H1 (cell line): ENCODE results near the gene CLN6. TPM values are rescaled to one million over a fixed set of nuclear protein-coding genes. Genes with fewer than 3 reads are reported as not detected.

Source experiments
- CTCF ChIA-PET: fragments of 300-600 bp; sonication (Branson Sonifier 250); formaldehyde crosslinking; loops from one replicate; lab custom pipeline; 2021; ENCODE audit not compliant: partially characterized antibody; lab: Charles Lee
- POLR2A ChIA-PET: fragments of 300-600 bp; sonication (Branson Sonifier 250); formaldehyde crosslinking; loops from one replicate; lab custom pipeline; 2021; ENCODE audit warnings: inconsistent platforms; ENCODE audit not compliant: partially characterized antibody; lab: Charles Lee
- DNase-seq, 2 experiments: peaks; one replicate each; pipeline versions ENCODE4 v3.0.0 to v3.0.0-alpha.2; 2010 to 2022; ENCODE audit warnings: low spot score in 2 of 2, low read depth in 1 of 2, mixed read lengths in 1 of 2
- FAIRE-seq: peaks from 2 replicates; lab custom pipeline; 2011; peaks lifted over from hg19 to GRCh38; lab: Jason Lieb, UNC
- H2AFZ ChIP-seq: 2 replicates; pipeline ENCODE4 v1.8.1; 2012; ENCODE audit warnings: low read length, inconsistent platforms
- H2AK5ac ChIP-seq: 2 replicates; pipeline ENCODE4 v1.6.1; 2013; ENCODE audit warnings: low read depth, low read length
- H2BK120ac ChIP-seq: replicated peaks from 2 replicates; pipeline ENCODE3; 2013; ENCODE audit warnings: low read depth, low read length, inconsistent platforms
- H2BK12ac ChIP-seq: 2 replicates; pipeline ENCODE4 v1.6.1; 2013; ENCODE audit warnings: low read depth, low read length
- H2BK15ac ChIP-seq: 2 replicates; pipeline ENCODE4 v1.6.1; 2013; ENCODE audit warnings: low read length
- H2BK20ac ChIP-seq: 2 replicates; pipeline ENCODE4 v1.6.1; 2013; ENCODE audit warnings: low read length
- H2BK5ac ChIP-seq: 2 replicates; pipeline ENCODE4 v1.6.1; 2013; ENCODE audit warnings: low read depth, low read length
- H3K14ac ChIP-seq: 2 replicates; pipeline ENCODE4 v1.6.1; 2013; ENCODE audit warnings: inconsistent platforms; ENCODE audit not compliant: insufficient read length
- H3K18ac ChIP-seq: 2 replicates; pipeline ENCODE4 v1.6.1; 2013; ENCODE audit warnings: low read length; ENCODE audit errors: extremely low read depth
- H3K23ac ChIP-seq: 2 replicates; pipeline ENCODE4 v1.6.1; 2013; ENCODE audit warnings: inconsistent platforms; ENCODE audit not compliant: insufficient read length
- H3K23me2 ChIP-seq: 2 replicates; pipeline ENCODE4 v1.6.1; 2013; ENCODE audit warnings: low read depth, low read length
- H3K27ac ChIP-seq: 2 replicates; pipeline ENCODE4 v1.6.1; 2011; ENCODE audit warnings: low read depth, low read length, inconsistent platforms
- H3K27me3 ChIP-seq, 4 experiments: replicated peaks in 1 of 4; 1 replicate in 1 of 4; 2 replicates in 3 of 4; pipeline versions ENCODE4 v1.6.1 to v1.8.1; 2011 to 2013; ENCODE audit warnings: low read length in 3 of 4, mild to moderate bottlenecking in 3 of 4, inconsistent platforms in 2 of 4, mixed read lengths in 2 of 4, moderate library complexity in 1 of 4; ENCODE audit not compliant: control insufficient read depth in 3 of 4, insufficient read depth in 3 of 4; ENCODE audit errors: extremely low read depth in 1 of 4
- H3K36me3 ChIP-seq, 4 experiments: 2 replicates each; pipeline versions ENCODE4 v1.6.1 to v1.8.1; 2011 to 2013; ENCODE audit warnings: mild to moderate bottlenecking in 4 of 4, low read length in 3 of 4, moderate library complexity in 2 of 4, control low read depth in 1 of 4, inconsistent platforms in 1 of 4; ENCODE audit not compliant: insufficient read depth in 4 of 4, control insufficient read depth in 2 of 4
- H3K4ac ChIP-seq: replicated peaks from 2 replicates; pipeline ENCODE3; 2013; ENCODE audit warnings: low read length, low read depth, mixed read lengths, inconsistent platforms; ENCODE audit not compliant: insufficient read length
- H3K4me1 ChIP-seq, 4 experiments: replicated peaks in 1 of 4; 1 replicate in 1 of 4; 2 replicates in 3 of 4; pipeline versions ENCODE4 v1.6.1 to v1.8.1; 2011 to 2013; ENCODE audit warnings: low read length in 3 of 4, inconsistent platforms in 2 of 4, mixed read lengths in 1 of 4; ENCODE audit not compliant: insufficient read depth in 4 of 4, control insufficient read depth in 3 of 4
- H3K4me2 ChIP-seq, 2 experiments: 2 replicates each; pipeline versions ENCODE4 v1.6.1 to v1.8.1; 2011 to 2013; ENCODE audit warnings: low read depth in 2 of 2, low read length in 2 of 2, control low read depth in 1 of 2, inconsistent platforms in 1 of 2, mild to moderate bottlenecking in 1 of 2; ENCODE audit not compliant: insufficient read depth in 1 of 2
- H3K4me3 ChIP-seq, 4 experiments: fragments of 200-600, 300-600 bp in 1 of 4; sonication (generic), shearing (Covaris generic), sonication (Bioruptor Twin) in 1 of 4; 2 replicates each; pipeline versions ENCODE4 v1.5.1 to v1.8.1; 2011 to 2016; ENCODE audit warnings: low read length in 4 of 4, low read depth in 3 of 4, control low read depth in 2 of 4, inconsistent platforms in 2 of 4, mild to moderate bottlenecking in 2 of 4, mixed read lengths in 1 of 4, moderate library complexity in 1 of 4; ENCODE audit not compliant: insufficient read depth in 2 of 4; ENCODE audit errors: extremely low read depth in 1 of 4
- H3K56ac ChIP-seq: replicated peaks from 2 replicates; pipeline ENCODE3; 2013; ENCODE audit warnings: low read depth, mild to moderate bottlenecking, mixed read lengths, low read length, inconsistent platforms; ENCODE audit not compliant: insufficient read length
- H3K79me1 ChIP-seq: 2 replicates; pipeline ENCODE4 v1.6.1; 2013; ENCODE audit warnings: low read depth, low read length, control low read depth
- H3K79me2 ChIP-seq, 2 experiments: 2 replicates each; pipeline versions ENCODE4 v1.6.1 to v1.8.1; 2012 to 2013; ENCODE audit warnings: low read length in 2 of 2, mild to moderate bottlenecking in 2 of 2, inconsistent platforms in 1 of 2; ENCODE audit not compliant: insufficient read depth in 2 of 2, control insufficient read depth in 1 of 2
- H3K9ac ChIP-seq, 4 experiments: replicated peaks in 1 of 4; 1 replicate in 1 of 4; 2 replicates in 3 of 4; pipeline versions ENCODE4 v1.6.1 to v1.8.1; 2011 to 2013; ENCODE audit warnings: low read depth in 3 of 4, low read length in 3 of 4, control low read depth in 2 of 4, mild to moderate bottlenecking in 2 of 4, moderate library complexity in 2 of 4, inconsistent platforms in 1 of 4; ENCODE audit errors: extremely low read depth in 1 of 4
- H3K9me3 ChIP-seq, 2 experiments: 2 replicates each; pipeline versions ENCODE4 v1.6.1 to v1.8.1; 2012 to 2013; ENCODE audit warnings: mild to moderate bottlenecking in 2 of 2, moderate library complexity in 2 of 2, control low read depth in 1 of 2, inconsistent platforms in 1 of 2, low read depth in 1 of 2, low read length in 1 of 2, mixed read lengths in 1 of 2; ENCODE audit not compliant: insufficient read depth in 2 of 2
- H4K20me1 ChIP-seq, 2 experiments: replicated peaks in 1 of 2; 2 replicates each; pipeline versions ENCODE3 to v1.8.1; 2011 to 2013; ENCODE audit warnings: inconsistent platforms in 2 of 2, low read length in 2 of 2, mild to moderate bottlenecking in 1 of 2; ENCODE audit not compliant: insufficient read depth in 2 of 2, control insufficient read depth in 1 of 2
- H4K5ac ChIP-seq: 2 replicates; pipeline ENCODE4 v1.6.1; 2013; ENCODE audit warnings: low read length, low read depth, mixed read lengths, inconsistent platforms; ENCODE audit not compliant: insufficient read length
- H4K8ac ChIP-seq: 2 replicates; pipeline ENCODE4 v1.8.0; 2013; ENCODE audit warnings: mild to moderate bottlenecking, moderate library complexity, low read length, inconsistent platforms; ENCODE audit not compliant: insufficient read depth; ENCODE audit errors: extremely low read depth
- H4K91ac ChIP-seq: replicated peaks from 2 replicates; pipeline ENCODE3; 2013; ENCODE audit warnings: low read length, mixed read lengths, inconsistent platforms; ENCODE audit not compliant: insufficient read length
- BACH1 ChIP-seq: IDR thresholded peaks from 2 replicates; pipeline ENCODE4 v1.6.1; 2012; ENCODE audit warnings: low read length, improper control_type of control experiment
- CBX8 ChIP-seq: fragments of 300-800, 300-1000 bp; sonication (generic); IDR thresholded peaks from 2 replicates; pipeline ENCODE4 v1.7.1; 2016; ENCODE audit warnings: low read depth, low read length, borderline replicate concordance
- CHD1 ChIP-seq: IDR thresholded peaks from 2 replicates; pipeline ENCODE4 v1.6.1; 2012; ENCODE audit warnings: low read depth, low read length, improper control_type of control experiment
- E2F6 ChIP-seq: IDR thresholded peaks from 2 replicates; pipeline ENCODE4 v1.6.1; 2012; ENCODE audit warnings: inconsistent platforms
- FOSL1 ChIP-seq: IDR thresholded peaks from 2 replicates; pipeline ENCODE4 v1.6.1; 2011; ENCODE audit warnings: mild to moderate bottlenecking, low read depth, low read length, moderate library complexity; ENCODE audit not compliant: insufficient read depth
- GTF2F1 ChIP-seq: IDR thresholded peaks from 2 replicates; pipeline ENCODE4 v1.6.1; 2012; ENCODE audit warnings: low read depth, low read length, improper control_type of control experiment, borderline replicate concordance
- KDM1A ChIP-seq: fragments of 200-600, 300-600 bp; sonication (generic); IDR thresholded peaks from 2 replicates; pipeline ENCODE4 v1.7.1; 2016; ENCODE audit warnings: mild to moderate bottlenecking, low read length, borderline replicate concordance
- KDM4A ChIP-seq: IDR thresholded peaks from one replicate; pipeline ENCODE4 v1.7.1; 2012; ENCODE audit warnings: low read depth, mild to moderate bottlenecking, moderate library complexity, low read length, inconsistent platforms; ENCODE audit not compliant: severe bottlenecking
- MAFK ChIP-seq: IDR thresholded peaks from 2 replicates; pipeline ENCODE4 v1.6.1; 2012; ENCODE audit warnings: low read depth, mild to moderate bottlenecking, improper control_type of control experiment, low read length
- RBBP5 ChIP-seq: IDR thresholded peaks from 2 replicates; pipeline ENCODE4 v1.7.1; 2012; ENCODE audit warnings: low read depth, mild to moderate bottlenecking, inconsistent platforms, low read length, moderate library complexity, borderline replicate concordance
- SIRT6 ChIP-seq: IDR thresholded peaks from one replicate; pipeline ENCODE4 v1.7.1; 2012; ENCODE audit warnings: low read length, inconsistent platforms
- TEAD4 ChIP-seq: IDR thresholded peaks from 2 replicates; pipeline ENCODE4 v1.6.1; 2012; ENCODE audit warnings: low read depth, low read length, inconsistent platforms, mixed read lengths
- ZNF274 ChIP-seq: IDR thresholded peaks from 2 replicates; pipeline ENCODE4 v1.7.0; 2012; ENCODE audit warnings: low read length, borderline replicate concordance; ENCODE audit errors: extremely low read depth
- WGBS, 2 experiments: shearing (Covaris generic) in 1 of 2; methylation state at CpG; one replicate each; pipeline versions ENCODE4 v1.1.6 to v1.1.7; 2013 to 2015; ENCODE audit warnings: low lambda C conversion rate in 2 of 2, mixed read lengths in 2 of 2, inconsistent platforms in 1 of 2, low coverage in 1 of 2, missing lambda C conversion rate in 1 of 2; ENCODE audit not compliant: insufficient replicate concordance in 2 of 2, insufficient coverage in 1 of 2, insufficient read length in 1 of 2; ENCODE audit errors: extremely low coverage in 1 of 2, missing lambda C conversion rate in 1 of 2; 5-methylcytosine and 5-hydroxymethylcytosine counted together
- polyA plus RNA-seq, 7 experiments: library from polyadenylated mRNA; depleted of rRNA in 3 of 7; stranded (reverse) in 5 of 7; unstranded in 2 of 7; fragments of >200 nt in 5 of 7; fragments of 200-250 nt in 2 of 7; gene quantifications; 1 replicate in 5 of 7; 2 replicates in 1 of 7; 4 replicates in 1 of 7; pipeline versions ENCODE4 v1.2.1 to v1.2.3, GENCODE V29; 2011 to 2013; ENCODE audit warnings: missing spikeins in 2 of 7, mixed read lengths in 2 of 7
- total RNA-seq: library from RNA; stranded (reverse); fragmentation: NEBNext Ultra II Directional; extraction: Animal tissue kit (Norgen Biotek cat#: 25700); gene quantifications from 2 replicates; pipeline ENCODE4 v1.2.1, GENCODE V29; 2021

Gene CLN6
- total and polyA plus RNA-seq, 2 of the 8 experiments (the other 6 are each of a cell fraction or from before 2014, with no cell fraction given): 60.0 to 137 TPM

GRCh38 chr15:68190048-68190447, 39.5 kb downstream of the CLN6 start:
- no peaks in the 10 kb centered on the region for H3K9me3 ChIP-seq
- WGBS, 2 experiments: 85% methylated on average over 4 of the region's 4 CpGs; no CpG with 5 or more reads in 1 of the 2 experiments

More at GRCh38 chr15:68190048-68190447, 39.5 kb downstream of the CLN6 start:
- Histone ChIP-seq H2BK15ac (no peak overlapping the region), H3K4me3 (no peak overlapping the region), H3K23me2 (no peaks in the 10 kb centered on the region), H3K79me1 (no peaks in the 10 kb centered on the region), H2BK20ac (no peak overlapping the region), H3K36me3 (peaks cover 0 to 38% (median 20%) of the 10 kb centered on the region in 4 experiments; a peak in 5 of 8 replicates), H3K14ac (no peak overlapping the region), H3K9ac (no peak overlapping the region), H3K27me3 (no peaks in the 10 kb centered on the region), H3K18ac (no peak overlapping the region), H4K8ac (no peak overlapping the region), H3K56ac (no peak overlapping the region), H2BK12ac (no peak overlapping the region), H3K23ac (no peak overlapping the region), H3K4ac (no peak overlapping the region), H4K5ac (no peak overlapping the region), H2AFZ (no peak overlapping the region), H3K79me2 (no peaks in the 10 kb centered on the region), H2BK5ac (no peak overlapping the region), H4K20me1 (no peaks in the 10 kb centered on the region), H2AK5ac (no peak overlapping the region), H3K4me1 (no peaks in the 10 kb centered on the region; a peak in 1 of 7 replicates), H2BK120ac (no peak overlapping the region), H3K4me2 (no peak overlapping the region), H3K27ac (no peak overlapping the region), H4K91ac (no peak overlapping the region)
- DNase-seq (no peak), FAIRE-seq (no peak)
- POLR2A ChIA-PET: no interaction called here
- TF ChIP-seq RBBP5 (no peak), FOSL1 (no peak), CBX8 (no peak), MAFK (no peak), GTF2F1 (no peak), BACH1 (no peak), ZNF274 (no peak), E2F6 (no peak), SIRT6 (no peak), TEAD4 (no peak), KDM1A (no peak), KDM4A (no peak), CHD1 (no peak)
- CTCF ChIA-PET: interaction anchor here (0.7 kb wide), 1 partner anchor 247 kb away, joined by 3 read pairs; no protein-coding TSS in a partner anchor
